Middle frontal gyrus (tissue), 1 donor: ENCODE results near the gene TAAR8.
"Not testable (repeated sequence)": the region's sequence is repeated elsewhere in the genome, so short reads cannot be mapped to it uniquely, and the experiment has no call there.

ENCODE experiments used
- DNase-seq: peaks from one replicate; pipeline ENCODE4 v3.0.0-alpha.2; 2015; ENCODE audit warnings: low spot score; ENCODE audit errors: extremely low spot score

The TAAR8 gene

GRCh38 chr6:132544826-132545225 is 7.6 kb upstream of the TAAR8 start:
- DNase-seq, result no peak

GRCh38 chr6:132548746-132549463 is 3.6 kb upstream of the TAAR8 start:
- no peak for DNase-seq

- no peak for DNase-seq
Measured at GRCh38 chr6:132551214-132551613, 1.3 kb upstream of the TAAR8 start.

DNA sequence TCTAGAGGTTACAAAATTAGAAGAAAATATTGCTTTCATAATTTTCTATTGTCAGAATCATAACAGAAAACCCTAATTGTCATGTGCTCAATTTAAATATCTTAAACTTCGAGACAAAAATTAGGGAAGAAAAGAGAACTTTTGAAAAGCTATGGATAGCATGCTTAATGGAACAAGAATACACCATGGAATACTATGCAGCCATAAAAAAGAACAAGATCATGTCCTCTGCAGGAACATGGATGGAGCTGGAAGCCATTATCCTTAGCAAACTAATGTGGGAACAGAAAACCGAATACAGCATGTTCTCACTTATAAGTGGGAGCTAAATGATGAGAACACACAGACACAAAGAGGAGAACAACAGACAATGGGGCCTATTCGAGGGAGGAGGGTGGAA is 7.6 kb downstream of the TAAR8 start:
- DNase-seq, result not testable (repeated sequence)

GRCh38 chr6:132566404-132566803 is 13.9 kb downstream of the TAAR8 start:
- DNase-seq, result no peak

GRCh38 chr6:132567566-132567965 is 15.1 kb downstream of the TAAR8 start:
- DNase-seq, result no peak

GRCh38 chr6:132568611-132569010 is 16.1 kb downstream of the TAAR8 start:
- no peak for DNase-seq

GRCh38 chr6:132569170-132569569 is 16.7 kb downstream of the TAAR8 start:
- DNase-seq, result peak; percentile 17

DNA sequence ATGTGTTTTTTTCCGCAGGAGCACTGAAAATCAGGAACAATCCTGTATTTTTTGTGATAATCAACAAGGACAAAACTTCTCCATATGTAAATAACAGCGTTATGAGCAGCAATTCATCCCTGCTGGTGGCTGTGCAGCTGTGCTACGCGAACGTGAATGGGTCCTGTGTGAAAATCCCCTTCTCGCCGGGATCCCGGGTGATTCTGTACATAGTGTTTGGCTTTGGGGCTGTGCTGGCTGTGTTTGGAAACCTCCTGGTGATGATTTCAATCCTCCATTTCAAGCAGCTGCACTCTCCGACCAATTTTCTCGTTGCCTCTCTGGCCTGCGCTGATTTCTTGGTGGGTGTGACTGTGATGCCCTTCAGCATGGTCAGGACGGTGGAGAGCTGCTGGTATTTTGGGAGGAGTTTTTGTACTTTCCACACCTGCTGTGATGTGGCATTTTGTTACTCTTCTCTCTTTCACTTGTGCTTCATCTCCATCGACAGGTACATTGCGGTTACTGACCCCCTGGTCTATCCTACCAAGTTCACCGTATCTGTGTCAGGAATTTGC is 17.8 kb downstream of the TAAR8 start, which contains the start of gene TAAR6:
Gene TAAR6, plus strand, starts transcription at position 102 of the 557 bp plus-strand sequence. Its CDS starts 0 bp downstream, at position 102.
- no peak for DNase-seq

DNA sequence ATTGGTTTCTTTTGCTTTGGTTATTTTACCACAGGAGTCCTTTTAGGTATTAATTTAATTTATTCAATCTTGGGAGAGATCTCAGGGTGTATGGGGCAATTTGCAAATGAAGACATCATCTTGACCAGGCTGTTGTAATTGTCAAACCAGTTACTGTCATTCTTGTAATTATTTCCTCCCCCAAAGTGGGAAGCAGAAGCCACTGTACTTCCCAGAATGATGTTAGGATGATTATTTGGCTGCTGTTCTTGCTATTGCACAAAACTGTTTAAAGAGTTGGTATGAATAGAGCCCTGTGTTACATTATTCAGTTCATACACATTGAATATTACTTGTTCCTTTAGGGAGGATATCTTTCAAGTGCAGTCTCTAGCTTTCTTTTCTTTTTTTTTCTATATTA is 19.3 kb downstream of the TAAR8 start:
- DNase-seq, result no peak

DNA sequence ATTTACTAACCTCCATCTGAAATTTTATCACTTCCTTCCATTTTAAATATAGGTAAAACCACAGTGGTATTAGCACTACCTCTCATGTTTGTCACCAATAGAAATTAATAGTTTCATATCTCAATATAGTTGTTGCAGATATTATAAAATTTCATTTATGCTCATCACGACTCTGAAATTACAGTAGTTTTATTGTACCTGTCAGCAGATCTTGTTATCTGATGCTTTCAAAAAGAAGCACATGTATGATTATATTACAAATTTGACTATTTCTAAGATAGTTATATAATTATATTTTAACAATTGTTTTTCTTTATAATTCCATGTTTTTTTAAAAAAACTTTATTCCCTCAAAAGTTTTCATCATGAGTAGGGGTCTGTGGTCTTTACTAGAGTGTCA is 32.2 kb downstream of the TAAR8 start:
- no peak for DNase-seq

- DNase-seq, result no peak
Measured at GRCh38 chr6:132587424-132587823, 35.0 kb downstream of the TAAR8 start.

DNA sequence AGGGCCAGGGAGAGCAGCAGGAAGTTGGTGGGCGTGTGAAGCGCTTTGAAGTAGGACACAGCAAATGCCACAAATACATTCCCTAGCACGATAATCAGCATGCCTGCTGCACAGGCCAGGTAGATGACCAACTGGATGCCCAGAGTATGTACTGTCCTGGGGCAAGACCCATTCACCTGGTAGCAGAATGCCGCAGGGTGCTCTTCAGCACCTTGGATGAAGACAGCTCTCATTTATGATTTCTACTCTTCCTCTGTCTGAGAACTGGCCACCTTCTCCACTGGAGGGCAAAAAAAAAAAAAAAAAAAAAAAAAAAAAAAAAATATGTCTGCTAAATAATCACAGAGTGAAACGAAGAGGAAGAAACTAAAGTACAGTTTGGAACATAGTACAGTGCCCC is 37.0 kb downstream of the TAAR8 start, which contains the start of gene TAAR5:
Gene TAAR5, minus strand, starts transcription at position 288 of the 400 bp plus-strand sequence. Its CDS starts 55 bp downstream, at position 233.
- DNase-seq, result no peak

DNA sequence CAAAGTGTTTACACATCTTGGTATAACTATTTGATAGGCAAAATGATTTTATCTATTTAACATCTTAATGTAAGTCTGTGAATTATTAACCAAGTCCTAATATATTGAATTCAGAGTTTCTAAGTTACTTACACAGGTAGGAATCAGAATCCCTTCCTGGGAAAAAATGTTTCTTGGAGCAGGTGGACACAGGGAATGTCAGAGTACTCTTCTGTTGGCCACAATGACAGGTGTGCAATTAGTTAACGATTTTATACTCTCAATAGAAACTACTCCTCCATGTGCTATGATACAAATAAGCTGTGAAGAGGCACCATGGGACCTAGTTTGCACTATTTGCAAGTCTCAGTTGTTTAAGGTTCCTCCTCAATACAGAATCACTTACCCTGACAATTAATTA is 37.9 kb downstream of the TAAR8 start:
- no peak for DNase-seq

- no peak for DNase-seq
Measured at GRCh38 chr6:132592855-132593254, 40.4 kb downstream of the TAAR8 start.

DNA sequence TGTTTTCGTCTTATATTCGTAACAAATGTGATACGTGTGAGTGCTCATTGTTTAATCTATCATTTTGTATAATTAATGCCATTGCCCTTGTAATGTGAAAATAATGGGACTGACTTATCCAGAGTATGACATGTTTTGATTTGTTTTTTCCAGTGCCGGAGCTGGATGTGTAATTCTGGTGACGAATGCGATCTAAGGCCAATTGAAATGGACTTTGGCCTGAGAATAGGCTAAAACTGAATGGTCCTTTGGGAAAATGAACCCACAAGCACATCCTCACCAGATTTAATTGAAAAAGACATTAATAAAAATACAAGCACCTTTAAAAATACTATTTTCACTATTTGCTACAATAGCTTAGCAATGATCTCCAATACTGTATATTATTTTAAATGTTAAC is 43.7 kb downstream of the TAAR8 start:
- DNase-seq, result no peak

- DNase-seq, result no peak
Measured at GRCh38 chr6:132598473-132598872, 46.0 kb downstream of the TAAR8 start.

- DNase-seq, result not testable (repeated sequence)
Measured at GRCh38 chr6:132600900-132601299, 48.4 kb downstream of the TAAR8 start.
